Measurements from ENCODE around the gene CHRM1. TPM values are rescaled to one million over a fixed set of nuclear protein-coding genes. Genes with fewer than 3 reads are reported as not detected.

The CHRM1 gene
- total and polyA plus RNA-seq, 2 of the 13 experiments (the other 11 are each of a cell fraction or from before 2014, with no cell fraction given): not detected

GRCh38 chr11:62962391-62962790 is 41.2 kb upstream of the CHRM1 start:
- peaks cover 0 to 8% of the 10 kb centered on the region in 2 experiments; a peak in 3 of 5 replicates for H3K27me3 ChIP-seq (ENCODE audit: control insufficient read depth in 1 of 2, insufficient read depth in 2 of 2, low read length in 2 of 2)
- no peak overlapping the region for H3K9ac ChIP-seq (ENCODE audit: insufficient read depth, low read depth, low read length)
- POLR2A ChIA-PET: no interaction called here
- ATAC-seq (no peak), FAIRE-seq (no peak), DNase-seq (ENCODE audit: low spot score) (no peak)
- CTCF ChIA-PET (ENCODE audit: low intra/inter-chr PET ratio, low total read pairs): no interaction called here
- H3K36me3 ChIP-seq (replicated peaks in 1 of 2; ENCODE audit: control insufficient read depth in 1 of 2, insufficient read depth in 2 of 2, low read length in 2 of 2): no peaks in the 10 kb centered on the region
- intact Hi-C loops (cut with micrococcal nuclease; ENCODE audit: unreplicated experiment): no loop called here
- no peak overlapping the region for H3K27ac ChIP-seq (ENCODE audit: extremely low read length, insufficient read depth, low read length)
- BruUV-seq (replicated peaks): no TSS peak
- H4K20me1 ChIP-seq (ENCODE audit: insufficient read depth, low read length): no peaks in the 10 kb centered on the region
- WGBS (ENCODE audit: low lambda C conversion rate): 37% methylated on average over 3 of the region's 3 CpGs
- no peak overlapping the region for H3K4me3 ChIP-seq (replicated peaks in 1 of 3; ENCODE audit: insufficient read depth in 1 of 3, low read depth in 2 of 3, low read length in 3 of 3)
- in situ Hi-C loops (cut with HindIII; ENCODE audit: extremely low pct_ligation_motif_present, low pct_unique_long_range_greater_than_20kb): no loop called here
- H2AFZ ChIP-seq (ENCODE audit: low read length): no peak overlapping the region
- no peaks in the 10 kb centered on the region for H3K9me3 ChIP-seq (ENCODE audit: low read length)
- TF ChIP-seq PCBP1 (IDR thresholded peaks at IDR 0.05; ENCODE audit: borderline replicate concordance, low read depth, low read length) (no peak), ZNF431 (CRISPR knock-in tag; IDR thresholded peaks at IDR 0.05; ENCODE audit: borderline replicate concordance, low read depth) (no peak), ZNF589 (CRISPR knock-in tag; conservative IDR thresholded peaks at IDR 0.05) (no peak), ZNF251 (CRISPR knock-in tag; IDR thresholded peaks at IDR 0.05) (no peak), XBP1 (CRISPR knock-in tag; IDR thresholded peaks at IDR 0.05) (no peak), CHD2 (IDR thresholded peaks at IDR 0.05; ENCODE audit: low read depth, low read length) (no peak), CENPT (CRISPR knock-in tag; IDR thresholded peaks at IDR 0.05; ENCODE audit: low read depth) (no peak), ZNF781 (CRISPR knock-in tag; IDR thresholded peaks at IDR 0.05; ENCODE audit: borderline replicate concordance, not compliant biosample characterization) (no peak), ZSCAN12 (CRISPR knock-in tag; IDR thresholded peaks at IDR 0.05) (no peak), HBP1 (CRISPR knock-in tag; IDR thresholded peaks at IDR 0.05; ENCODE audit: low read depth) (no peak), NFATC3 (CRISPR knock-in tag; IDR thresholded peaks at IDR 0.05) (no peak), RBM22 (optimal IDR thresholded peaks at IDR 0.05; ENCODE audit: low read length) (no peak), KDM5B (CRISPR knock-in tag; IDR thresholded peaks at IDR 0.05; ENCODE audit: borderline replicate concordance) (no peak), NFE2L2 (IDR thresholded peaks at IDR 0.05; ENCODE audit: low read length) (no peak), ZNF207 (IDR thresholded peaks at IDR 0.05; ENCODE audit: borderline replicate concordance) (no peak), ELF4 (CRISPR knock-in tag; IDR thresholded peaks at IDR 0.05; ENCODE audit: borderline replicate concordance) (no peak), ZFP90 (CRISPR knock-in tag; IDR thresholded peaks at IDR 0.05; ENCODE audit: borderline replicate concordance) (no peak), CENPBD1 (CRISPR knock-in tag; IDR thresholded peaks at IDR 0.05; ENCODE audit: borderline replicate concordance, low read depth) (no peak), SMAD1 (CRISPR knock-in tag; IDR thresholded peaks at IDR 0.05; ENCODE audit: borderline replicate concordance, low read depth) (no peak), ZNF10 (CRISPR knock-in tag; IDR thresholded peaks at IDR 0.05; ENCODE audit: borderline replicate concordance, low read depth) (no peak)
- no peaks in the 10 kb centered on the region for H3K4me1 ChIP-seq (ENCODE audit: insufficient read depth, low read length)
- H3K4me2 ChIP-seq (ENCODE audit: low read depth, low read length): no peak overlapping the region
- no peaks in the 10 kb centered on the region for H3K79me2 ChIP-seq (ENCODE audit: insufficient read depth, low read length)

Measured in HepG2 (cell line).